CD4-positive, alpha-beta T cell treated with Interferon gamma for 1 hour (primary cell): ENCODE measurements around the gene SYCE1.

ENCODE experiments used
- DNase-seq: peaks from one replicate; pipeline ENCODE4 v3.0.0-alpha.2; 2020

The SYCE1 gene

GRCh38 chr10:133511408-133511807 lies 54.0 kb downstream of the SYCE1 start:
- DNase-seq = no peak

- no peak for DNase-seq
Measured at GRCh38 chr10:133509700-133510099, 55.7 kb downstream of the SYCE1 start.
